K562 (cell line): ENCODE measurements around the gene MUC22. TPM values are rescaled to one million over a fixed set of nuclear protein-coding genes. Genes with fewer than 3 reads are reported as not detected.

Source experiments
- ADNP ChIP-seq: fragments of 200-800 bp; sonication (Bioruptor generic); IDR thresholded peaks from 2 replicates; pipeline ENCODE4 v1.6.1; 2016; ENCODE audit warnings: missing genetic modification characterization, missing compliant biosample characterization
- ATF7 ChIP-seq: fragments of 450-650 bp; IDR thresholded peaks from 2 replicates; pipeline ENCODE4 v1.7.1; 2014; ENCODE audit warnings: mild to moderate bottlenecking, moderate library complexity
- CAMTA2 ChIP-seq: fragments of 250-450 bp; sonication (Bioruptor Pico); conservative IDR thresholded peaks from 2 replicates; pipeline ENCODE4 v1.5.1; 2022
- CHD2 ChIP-seq: IDR thresholded peaks from 2 replicates; pipeline ENCODE4 v1.6.1; 2011; ENCODE audit warnings: low read depth, low read length
- CHD4 ChIP-seq: fragments of 200-600 bp; sonication (generic); IDR thresholded peaks from 3 replicates; pipeline ENCODE4 v1.6.1; 2012; ENCODE audit warnings: low read depth, mild to moderate bottlenecking, mixed read lengths, low read length, inconsistent platforms; ENCODE audit not compliant: insufficient read depth, insufficient replicate concordance, poor library complexity, severe bottlenecking
- CREB1 ChIP-seq, 2 experiments: sonication (generic) in 1 of 2; formaldehyde crosslinking in 1 of 2; IDR thresholded peaks; 2 replicates each; pipeline versions ENCODE4 v1.6.1 to v1.8.0; 2012 to 2022; ENCODE audit warnings: inconsistent platforms in 1 of 2, mild to moderate bottlenecking in 1 of 2, missing genetic modification reagents in 1 of 2, moderate library complexity in 1 of 2
- CTBP1 ChIP-seq: fragments of 450-650 bp; IDR thresholded peaks from 2 replicates; pipeline ENCODE4 v1.6.1; 2016; ENCODE audit warnings: borderline replicate concordance
- ESRRA ChIP-seq: fragments of 450-650 bp; IDR thresholded peaks from 2 replicates; pipeline ENCODE4 v1.6.1; 2014; ENCODE audit warnings: low read depth, mild to moderate bottlenecking, moderate library complexity, borderline replicate concordance
- HNRNPUL1 ChIP-seq: fragments of 200-400 bp; formaldehyde crosslinking; IDR thresholded peaks from 2 replicates; pipeline ENCODE4 v1.6.1; 2017; ENCODE audit warnings: low read length
- ID3 ChIP-seq, 2 experiments: fragments of 250-450 bp in 1 of 2; fragments of 450-650 bp in 1 of 2; sonication (Bioruptor Pico) in 1 of 2; IDR thresholded peaks; 2 replicates each; pipeline versions ENCODE4 v1.6.1 to v1.8.0; 2016 to 2021; ENCODE audit warnings: mild to moderate bottlenecking in 2 of 2, moderate library complexity in 2 of 2, missing compliant biosample characterization in 1 of 2, missing genetic modification characterization in 1 of 2
- JUN ChIP-seq, 2 experiments: sonication (generic) in 1 of 2; formaldehyde crosslinking in 1 of 2; IDR thresholded peaks; 2 replicates each; pipeline versions ENCODE4 v1.6.1 to v1.8.0; 2012 to 2022; ENCODE audit warnings: borderline replicate concordance in 2 of 2, mild to moderate bottlenecking in 2 of 2, improper control_type of control experiment in 1 of 2, low read depth in 1 of 2, low read length in 1 of 2, missing genetic modification reagents in 1 of 2
- JUNB ChIP-seq: fragments of 450-650 bp; formaldehyde crosslinking; conservative IDR thresholded peaks from 2 replicates; pipeline ENCODE4 v1.4.0; 2020; ENCODE audit warnings: mild to moderate bottlenecking
- JUND ChIP-seq, 2 experiments: IDR thresholded peaks; 2 replicates in 1 of 2; 3 replicates in 1 of 2; pipeline ENCODE4 v1.6.1; 2011; ENCODE audit warnings: borderline replicate concordance in 2 of 2, low read depth in 2 of 2, low read length in 2 of 2, improper control_type of control experiment in 1 of 2, missing biosample characterization in 1 of 2, missing genetic modification characterization in 1 of 2, missing genetic modification reagents in 1 of 2
- PPARD ChIP-seq: fragments of 250-450 bp; sonication (Bioruptor Pico); IDR thresholded peaks from 2 replicates; pipeline ENCODE4 v1.8.0; 2022; ENCODE audit warnings: inconsistent platforms, mild to moderate bottlenecking, moderate library complexity
- RB1 ChIP-seq: fragments of 450-650 bp; IDR thresholded peaks from 2 replicates; pipeline ENCODE4 v1.6.1; 2017; ENCODE audit warnings: low read depth, mild to moderate bottlenecking
- SPI1 ChIP-seq: IDR thresholded peaks from 2 replicates; pipeline ENCODE4 v1.6.1; 2011; ENCODE audit warnings: low read depth, low read length, control low read depth, borderline replicate concordance
- TEAD2 ChIP-seq: fragments of 450-650 bp; IDR thresholded peaks from 2 replicates; pipeline ENCODE4 v1.6.1; 2016; ENCODE audit warnings: missing genetic modification characterization, control low read depth, missing compliant biosample characterization
- ZNF518B ChIP-seq: fragments of 250-450 bp; sonication (Bioruptor Pico); IDR thresholded peaks from 2 replicates; pipeline ENCODE4 v1.5.0; 2021; ENCODE audit warnings: mild to moderate bottlenecking, moderate library complexity
- polyA plus RNA-seq, 8 experiments: library from polyadenylated mRNA; depleted of rRNA in 4 of 8; stranded (reverse) in 5 of 8; unstranded in 3 of 8; fragments of >200 nt; fragmentation: Nextera tagmentation in 2 of 8; fragmentation: Illumina TruSeq in 1 of 8; extraction: Ambion mirVana in 2 of 8; extraction: Trizol in 1 of 8; gene quantifications; 2 replicates each; pipeline versions ENCODE4 v1.2.1 to v1.2.3, GENCODE V29; 2011 to 2014; ENCODE audit warnings: inconsistent platforms in 1 of 8, missing spikeins in 1 of 8
- total RNA-seq, 7 experiments: library from RNA; depleted of rRNA in 6 of 7; stranded (reverse); fragments of >200 nt in 6 of 7; fragmentation: Illumina TruSeq in 2 of 7; extraction: Trizol in 2 of 7; gene quantifications; 2 replicates each; pipeline versions ENCODE4 v1.2.1 to v1.2.3, GENCODE V29; 2011 to 2021; ENCODE audit warnings: low replicate concordance in 1 of 7
- TF ChIP-seq, protein P1 (sequence below): fragments of 450-650 bp; IDR thresholded peaks from 2 replicates; pipeline ENCODE4 v1.6.1; 2017; ENCODE audit warnings: mild to moderate bottlenecking, moderate library complexity
- TF ChIP-seq, protein P2 (sequence below): sonication (generic); formaldehyde crosslinking; IDR thresholded peaks from 2 replicates; pipeline ENCODE4 v1.8.0; 2022; ENCODE audit warnings: missing genetic modification reagents, mild to moderate bottlenecking, moderate library complexity, borderline replicate concordance

The MUC22 gene
- total and polyA plus RNA-seq, 9 of the 15 experiments (the other 6 are each of a cell fraction or from before 2014, with no cell fraction given), result 0.01 to 0.03 TPM; not detected in 7

GRCh38 chr6:31083742-31084354, 73.6 kb downstream of the MUC22 start (continued):
- no peak for TF ChIP-seq ZNF518B
- TF ChIP-seq PPARD (CRISPR knock-in tag), result no peak
- TF ChIP-seq, protein P1, sequence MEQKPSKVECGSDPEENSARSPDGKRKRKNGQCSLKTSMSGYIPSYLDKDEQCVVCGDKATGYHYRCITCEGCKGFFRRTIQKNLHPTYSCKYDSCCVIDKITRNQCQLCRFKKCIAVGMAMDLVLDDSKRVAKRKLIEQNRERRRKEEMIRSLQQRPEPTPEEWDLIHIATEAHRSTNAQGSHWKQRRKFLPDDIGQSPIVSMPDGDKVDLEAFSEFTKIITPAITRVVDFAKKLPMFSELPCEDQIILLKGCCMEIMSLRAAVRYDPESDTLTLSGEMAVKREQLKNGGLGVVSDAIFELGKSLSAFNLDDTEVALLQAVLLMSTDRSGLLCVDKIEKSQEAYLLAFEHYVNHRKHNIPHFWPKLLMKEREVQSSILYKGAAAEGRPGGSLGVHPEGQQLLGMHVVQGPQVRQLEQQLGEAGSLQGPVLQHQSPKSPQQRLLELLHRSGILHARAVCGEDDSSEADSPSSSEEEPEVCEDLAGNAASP, result no peak
- TF ChIP-seq HNRNPUL1, result no peak
- TF ChIP-seq JUN (IDR thresholded peaks at IDR 0.05; ENCODE audit: borderline replicate concordance, low read depth, low read length), result no peak; the same call in 1 of the 2 replicates
- no peak for TF ChIP-seq JUN (CRISPR knock-in tag; IDR thresholded peaks at IDR 0.05; ENCODE audit: borderline replicate concordance)
- TF ChIP-seq ATF7, result peak; percentile 86
- TF ChIP-seq JUNB (CRISPR knock-in tag), result no peak
- TF ChIP-seq CREB1 (IDR thresholded peaks at IDR 0.05), result no peak
- TF ChIP-seq CREB1 (CRISPR knock-in tag; IDR thresholded peaks at IDR 0.05), result no peak
- no peak for TF ChIP-seq CAMTA2
- no peak for TF ChIP-seq ID3 (CRISPR knock-in tag; IDR thresholded peaks at IDR 0.05)
- no peak for TF ChIP-seq ID3 (tag; IDR thresholded peaks at IDR 0.05)
- TF ChIP-seq JUND (IDR thresholded peaks at IDR 0.05; ENCODE audit: borderline replicate concordance, low read depth, low read length), result peak; percentile 43; the same call in 1 of the 2 replicates
- TF ChIP-seq JUND (tag; IDR thresholded peaks at IDR 0.05; ENCODE audit: borderline replicate concordance, low read depth, low read length), result peak; percentile 80; the same call in 2 of the 3 replicates
- TF ChIP-seq CHD2, result no peak
- no peak for TF ChIP-seq TEAD2 (tag)
- TF ChIP-seq ESRRA, result peak; percentile 35; the same call in 1 of the 2 replicates
- TF ChIP-seq, protein P2, sequence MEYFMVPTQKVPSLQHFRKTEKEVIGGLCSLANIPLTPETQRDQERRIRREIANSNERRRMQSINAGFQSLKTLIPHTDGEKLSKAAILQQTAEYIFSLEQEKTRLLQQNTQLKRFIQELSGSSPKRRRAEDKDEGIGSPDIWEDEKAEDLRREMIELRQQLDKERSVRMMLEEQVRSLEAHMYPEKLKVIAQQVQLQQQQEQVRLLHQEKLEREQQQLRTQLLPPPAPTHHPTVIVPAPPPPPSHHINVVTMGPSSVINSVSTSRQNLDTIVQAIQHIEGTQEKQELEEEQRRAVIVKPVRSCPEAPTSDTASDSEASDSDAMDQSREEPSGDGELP (CRISPR knock-in tag), result peak; percentile 53; the same call in 1 of the 2 replicates
- TF ChIP-seq SPI1, result no peak
- TF ChIP-seq ADNP (tag), result no peak
- TF ChIP-seq CHD4, result no peak
- peak; percentile 41; the same call in 1 of the 2 replicates for TF ChIP-seq RB1
- peak; percentile 88 for TF ChIP-seq CTBP1
